ENCODE measurements around the gene LRRN2.

Gene LRRN2

GRCh38 chr1:204602871-204603542 is 82.5 kb downstream of the LRRN2 start:
- no peaks in the 10 kb centered on the region for H3K4me1 ChIP-seq (ENCODE audit: control insufficient read depth in 1 of 2, insufficient read depth in 1 of 2, low read depth in 1 of 2, low read length in 1 of 2)
- H3K36me3 ChIP-seq, result no peaks in the 10 kb centered on the region
- no peaks in the 10 kb centered on the region for H3K9me3 ChIP-seq
- H3K27me3 ChIP-seq, result peaks cover 19% of the 10 kb centered on the region
- no peak for TF ChIP-seq CTCF (IDR thresholded peaks at IDR 0.05)
- H3K27ac ChIP-seq, result no peak overlapping the region
- H3K4me3 ChIP-seq (ENCODE audit: low read depth in 1 of 2, low read length in 1 of 2), result no peak overlapping the region

- Histone ChIP-seq H3K27me3 (peaks cover 11% of the 10 kb centered on the region), H3K4me3 (ENCODE audit: low read depth in 1 of 2, low read length in 1 of 2) (no peak overlapping the region), H3K9me3 (no peaks in the 10 kb centered on the region), H3K27ac (no peak overlapping the region), H3K4me1 (ENCODE audit: control insufficient read depth in 1 of 2, insufficient read depth in 1 of 2, low read depth in 1 of 2, low read length in 1 of 2) (no peaks in the 10 kb centered on the region), H3K36me3 (no peaks in the 10 kb centered on the region)
- TF ChIP-seq CTCF (IDR thresholded peaks at IDR 0.05), result no peak
Observed at GRCh38 chr1:204602111-204602579, 83.4 kb downstream of the LRRN2 start.

GRCh38 chr1:204600968-204601367 is 84.6 kb downstream of the LRRN2 start:
- peaks cover 8% of the 10 kb centered on the region for H3K27me3 ChIP-seq
- H3K27ac ChIP-seq, result no peak overlapping the region
- TF ChIP-seq CTCF (IDR thresholded peaks at IDR 0.05), result no peak
- no peaks in the 10 kb centered on the region for H3K4me1 ChIP-seq (ENCODE audit: control insufficient read depth in 1 of 2, insufficient read depth in 1 of 2, low read depth in 1 of 2, low read length in 1 of 2)
- no peak overlapping the region for H3K4me3 ChIP-seq (ENCODE audit: low read depth in 1 of 2, low read length in 1 of 2)
- H3K9me3 ChIP-seq, result no peaks in the 10 kb centered on the region
- H3K36me3 ChIP-seq, result no peaks in the 10 kb centered on the region

GRCh38 chr1:204600203-204600602 is 85.3 kb downstream of the LRRN2 start:
- H3K27ac ChIP-seq, result no peak overlapping the region
- H3K36me3 ChIP-seq, result no peaks in the 10 kb centered on the region
- peaks cover under 1% of the 10 kb centered on the region for H3K27me3 ChIP-seq
- TF ChIP-seq CTCF (IDR thresholded peaks at IDR 0.05), result no peak
- no peaks in the 10 kb centered on the region for H3K9me3 ChIP-seq
- no peaks in the 10 kb centered on the region for H3K4me1 ChIP-seq (ENCODE audit: control insufficient read depth in 1 of 2, insufficient read depth in 1 of 2, low read depth in 1 of 2, low read length in 1 of 2)
- no peak overlapping the region for H3K4me3 ChIP-seq (ENCODE audit: low read depth in 1 of 2, low read length in 1 of 2)

GRCh38 chr1:204599596-204599995 is 85.9 kb downstream of the LRRN2 start:
- Histone ChIP-seq H3K27me3 (no peaks in the 10 kb centered on the region), H3K4me1 (ENCODE audit: control insufficient read depth in 1 of 2, insufficient read depth in 1 of 2, low read depth in 1 of 2, low read length in 1 of 2) (no peaks in the 10 kb centered on the region), H3K27ac (no peak overlapping the region), H3K9me3 (no peaks in the 10 kb centered on the region), H3K4me3 (ENCODE audit: low read depth in 1 of 2, low read length in 1 of 2) (no peak overlapping the region), H3K36me3 (no peaks in the 10 kb centered on the region)
- TF ChIP-seq CTCF (IDR thresholded peaks at IDR 0.05), result no peak
